ENCODE results near the gene GID8. TPM values are rescaled to one million over a fixed set of nuclear protein-coding genes. Genes with fewer than 3 reads are reported as not detected.

The GID8 gene
- polyA plus RNA-seq, 2 of the 4 experiments (the other 2 are of a cell fraction), result 19.2 to 24.5 TPM

DNA sequence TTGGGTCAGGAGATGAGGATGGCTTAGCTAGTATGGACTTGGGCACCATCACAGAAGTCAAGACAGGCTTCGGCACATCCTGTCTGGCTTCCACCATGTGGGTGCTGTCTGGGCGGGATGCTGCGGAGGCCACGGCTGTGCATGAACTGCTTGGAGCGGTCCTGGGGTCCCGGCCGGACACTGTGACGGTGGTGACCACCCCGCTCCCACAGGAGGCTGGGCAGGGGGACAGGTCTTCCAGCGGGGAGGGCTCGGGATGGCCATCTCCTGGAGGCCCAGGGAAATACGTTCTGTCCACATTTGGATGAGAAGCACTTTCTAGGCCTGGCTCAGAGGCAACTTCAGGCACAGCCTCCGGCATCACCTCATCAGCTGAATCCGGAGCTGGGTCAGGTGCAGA is 44.2 kb upstream of the GID8 start:
- Histone ChIP-seq H3K4me2 (no peak overlapping the region), H3K27ac (no peak overlapping the region), H3K9me3 (no peaks in the 10 kb centered on the region), H3K4me3 (no peak overlapping the region), H3K4me1 (no peaks in the 10 kb centered on the region)
- ATAC-seq (peak; percentile 45 to 62; a peak in 4 of 6 replicates), FAIRE-seq (no peak), DNase-seq (ENCODE audit: low read depth in 1 of 2, low spot score in 1 of 2) (peak in 1 of 2 experiments; percentile 31)
- POLR2A ChIA-PET, result no interaction called here
- CTCF ChIA-PET, result interaction anchor here (0.7 to 12.2 kb wide), 13 partner anchors 9 to 115 kb away, joined by 3 to 121 read pairs (median 6); partner anchors contain the start of gene TCFL5
- TF ChIP-seq, protein P1, sequence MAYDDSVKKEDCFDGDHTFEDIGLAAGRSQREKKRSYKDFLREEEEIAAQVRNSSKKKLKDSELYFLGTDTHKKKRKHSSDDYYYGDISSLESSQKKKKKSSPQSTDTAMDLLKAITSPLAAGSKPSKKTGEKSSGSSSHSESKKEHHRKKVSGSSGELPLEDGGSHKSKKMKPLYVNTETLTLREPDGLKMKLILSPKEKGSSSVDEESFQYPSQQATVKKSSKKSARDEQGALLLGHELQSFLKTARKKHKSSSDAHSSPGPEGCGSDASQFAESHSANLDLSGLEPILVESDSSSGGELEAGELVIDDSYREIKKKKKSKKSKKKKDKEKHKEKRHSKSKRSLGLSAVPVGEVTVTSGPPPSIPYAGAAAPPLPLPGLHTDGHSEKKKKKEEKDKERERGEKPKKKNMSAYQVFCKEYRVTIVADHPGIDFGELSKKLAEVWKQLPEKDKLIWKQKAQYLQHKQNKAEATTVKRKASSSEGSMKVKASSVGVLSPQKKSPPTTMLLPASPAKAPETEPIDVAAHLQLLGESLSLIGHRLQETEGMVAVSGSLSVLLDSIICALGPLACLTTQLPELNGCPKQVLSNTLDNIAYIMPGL (CRISPR knock-in tag; IDR thresholded peaks at IDR 0.05; ENCODE audit: borderline replicate concordance), result no peak
- TF ChIP-seq TP53 (CRISPR knock-in tag; IDR thresholded peaks at IDR 0.05) (no peak), CHD4 (IDR thresholded peaks at IDR 0.05; ENCODE audit: borderline replicate concordance) (no peak), NPAS2 (CRISPR knock-in tag; IDR thresholded peaks at IDR 0.05; ENCODE audit: borderline replicate concordance) (no peak), JUNB (IDR thresholded peaks at IDR 0.05) (no peak), RFX5 (IDR thresholded peaks at IDR 0.05) (no peak), POLR2AphosphoS2 (conservative IDR thresholded peaks at IDR 0.05; ENCODE audit: low read length) (no peak), RAD21 (conservative IDR thresholded peaks at IDR 0.05 in 1 of 2, IDR thresholded peaks at IDR 0.05 in 1 of 2) (no peak), JUN (IDR thresholded peaks at IDR 0.05) (no peak), EHMT2 (IDR thresholded peaks at IDR 0.05; ENCODE audit: low read depth) (no peak), KDM5A (IDR thresholded peaks at IDR 0.05) (no peak), FOSL2 (IDR thresholded peaks at IDR 0.05) (no peak), FOSL2 (CRISPR knock-in tag; IDR thresholded peaks at IDR 0.05) (no peak), RNF2 (IDR thresholded peaks at IDR 0.05; ENCODE audit: borderline replicate concordance, low read depth) (no peak)
- TF ChIP-seq, protein P2, sequence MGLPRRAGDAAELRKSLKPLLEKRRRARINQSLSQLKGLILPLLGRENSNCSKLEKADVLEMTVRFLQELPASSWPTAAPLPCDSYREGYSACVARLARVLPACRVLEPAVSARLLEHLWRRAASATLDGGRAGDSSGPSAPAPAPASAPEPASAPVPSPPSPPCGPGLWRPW (IDR thresholded peaks at IDR 0.05), result no peak
- TF ChIP-seq, protein P3, sequence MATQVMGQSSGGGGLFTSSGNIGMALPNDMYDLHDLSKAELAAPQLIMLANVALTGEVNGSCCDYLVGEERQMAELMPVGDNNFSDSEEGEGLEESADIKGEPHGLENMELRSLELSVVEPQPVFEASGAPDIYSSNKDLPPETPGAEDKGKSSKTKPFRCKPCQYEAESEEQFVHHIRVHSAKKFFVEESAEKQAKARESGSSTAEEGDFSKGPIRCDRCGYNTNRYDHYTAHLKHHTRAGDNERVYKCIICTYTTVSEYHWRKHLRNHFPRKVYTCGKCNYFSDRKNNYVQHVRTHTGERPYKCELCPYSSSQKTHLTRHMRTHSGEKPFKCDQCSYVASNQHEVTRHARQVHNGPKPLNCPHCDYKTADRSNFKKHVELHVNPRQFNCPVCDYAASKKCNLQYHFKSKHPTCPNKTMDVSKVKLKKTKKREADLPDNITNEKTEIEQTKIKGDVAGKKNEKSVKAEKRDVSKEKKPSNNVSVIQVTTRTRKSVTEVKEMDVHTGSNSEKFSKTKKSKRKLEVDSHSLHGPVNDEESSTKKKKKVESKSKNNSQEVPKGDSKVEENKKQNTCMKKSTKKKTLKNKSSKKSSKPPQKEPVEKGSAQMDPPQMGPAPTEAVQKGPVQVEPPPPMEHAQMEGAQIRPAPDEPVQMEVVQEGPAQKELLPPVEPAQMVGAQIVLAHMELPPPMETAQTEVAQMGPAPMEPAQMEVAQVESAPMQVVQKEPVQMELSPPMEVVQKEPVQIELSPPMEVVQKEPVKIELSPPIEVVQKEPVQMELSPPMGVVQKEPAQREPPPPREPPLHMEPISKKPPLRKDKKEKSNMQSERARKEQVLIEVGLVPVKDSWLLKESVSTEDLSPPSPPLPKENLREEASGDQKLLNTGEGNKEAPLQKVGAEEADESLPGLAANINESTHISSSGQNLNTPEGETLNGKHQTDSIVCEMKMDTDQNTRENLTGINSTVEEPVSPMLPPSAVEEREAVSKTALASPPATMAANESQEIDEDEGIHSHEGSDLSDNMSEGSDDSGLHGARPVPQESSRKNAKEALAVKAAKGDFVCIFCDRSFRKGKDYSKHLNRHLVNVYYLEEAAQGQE (IDR thresholded peaks at IDR 0.05), result no peak
- TF ChIP-seq, protein P4, sequence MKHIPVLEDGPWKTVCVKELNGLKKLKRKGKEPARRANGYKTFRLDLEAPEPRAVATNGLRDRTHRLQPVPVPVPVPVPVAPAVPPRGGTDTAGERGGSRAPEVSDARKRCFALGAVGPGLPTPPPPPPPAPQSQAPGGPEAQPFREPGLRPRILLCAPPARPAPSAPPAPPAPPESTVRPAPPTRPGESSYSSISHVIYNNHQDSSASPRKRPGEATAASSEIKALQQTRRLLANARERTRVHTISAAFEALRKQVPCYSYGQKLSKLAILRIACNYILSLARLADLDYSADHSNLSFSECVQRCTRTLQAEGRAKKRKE (CRISPR knock-in tag; IDR thresholded peaks at IDR 0.05; ENCODE audit: low read depth), result no peak
- TF ChIP-seq, protein P5, sequence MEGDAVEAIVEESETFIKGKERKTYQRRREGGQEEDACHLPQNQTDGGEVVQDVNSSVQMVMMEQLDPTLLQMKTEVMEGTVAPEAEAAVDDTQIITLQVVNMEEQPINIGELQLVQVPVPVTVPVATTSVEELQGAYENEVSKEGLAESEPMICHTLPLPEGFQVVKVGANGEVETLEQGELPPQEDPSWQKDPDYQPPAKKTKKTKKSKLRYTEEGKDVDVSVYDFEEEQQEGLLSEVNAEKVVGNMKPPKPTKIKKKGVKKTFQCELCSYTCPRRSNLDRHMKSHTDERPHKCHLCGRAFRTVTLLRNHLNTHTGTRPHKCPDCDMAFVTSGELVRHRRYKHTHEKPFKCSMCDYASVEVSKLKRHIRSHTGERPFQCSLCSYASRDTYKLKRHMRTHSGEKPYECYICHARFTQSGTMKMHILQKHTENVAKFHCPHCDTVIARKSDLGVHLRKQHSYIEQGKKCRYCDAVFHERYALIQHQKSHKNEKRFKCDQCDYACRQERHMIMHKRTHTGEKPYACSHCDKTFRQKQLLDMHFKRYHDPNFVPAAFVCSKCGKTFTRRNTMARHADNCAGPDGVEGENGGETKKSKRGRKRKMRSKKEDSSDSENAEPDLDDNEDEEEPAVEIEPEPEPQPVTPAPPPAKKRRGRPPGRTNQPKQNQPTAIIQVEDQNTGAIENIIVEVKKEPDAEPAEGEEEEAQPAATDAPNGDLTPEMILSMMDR (IDR thresholded peaks at IDR 0.05), result no peak
- 94% methylated on average over 13 of the region's 14 CpGs for WGBS (ENCODE audit: missing lambda C conversion rate)

All from A549 (cell line).